Loucy (cell line): ENCODE measurements around the gene ASPRV1.

Source experiments
- EZH2phosphoT487 ChIP-seq: fragments of 200-600 bp; IDR thresholded peaks from 2 replicates; pipeline ENCODE4 v1.6.1; 2018; ENCODE audit warnings: antibody characterized with exemption, mild to moderate bottlenecking, moderate library complexity, borderline replicate concordance
- TF ChIP-seq, protein P1 (sequence below): fragments of 200-600 bp; sonication (generic); conservative IDR thresholded peaks from 2 replicates; pipeline ENCODE4 v1.5.1; 2014; ENCODE audit warnings: mild to moderate bottlenecking, antibody characterized with exemption, low read length

GRCh38 chr2:69986691-69987090 is 25.3 kb upstream of the ASPRV1 start:
- TF ChIP-seq, protein P1, sequence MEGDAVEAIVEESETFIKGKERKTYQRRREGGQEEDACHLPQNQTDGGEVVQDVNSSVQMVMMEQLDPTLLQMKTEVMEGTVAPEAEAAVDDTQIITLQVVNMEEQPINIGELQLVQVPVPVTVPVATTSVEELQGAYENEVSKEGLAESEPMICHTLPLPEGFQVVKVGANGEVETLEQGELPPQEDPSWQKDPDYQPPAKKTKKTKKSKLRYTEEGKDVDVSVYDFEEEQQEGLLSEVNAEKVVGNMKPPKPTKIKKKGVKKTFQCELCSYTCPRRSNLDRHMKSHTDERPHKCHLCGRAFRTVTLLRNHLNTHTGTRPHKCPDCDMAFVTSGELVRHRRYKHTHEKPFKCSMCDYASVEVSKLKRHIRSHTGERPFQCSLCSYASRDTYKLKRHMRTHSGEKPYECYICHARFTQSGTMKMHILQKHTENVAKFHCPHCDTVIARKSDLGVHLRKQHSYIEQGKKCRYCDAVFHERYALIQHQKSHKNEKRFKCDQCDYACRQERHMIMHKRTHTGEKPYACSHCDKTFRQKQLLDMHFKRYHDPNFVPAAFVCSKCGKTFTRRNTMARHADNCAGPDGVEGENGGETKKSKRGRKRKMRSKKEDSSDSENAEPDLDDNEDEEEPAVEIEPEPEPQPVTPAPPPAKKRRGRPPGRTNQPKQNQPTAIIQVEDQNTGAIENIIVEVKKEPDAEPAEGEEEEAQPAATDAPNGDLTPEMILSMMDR, result no peak
- TF ChIP-seq EZH2phosphoT487, result no peak
